PC-9 (cell line): ENCODE results near the gene POLR2A.

ENCODE experiments used
- EZH2 ChIP-seq: fragments of 200-600 bp; sonication (generic); IDR thresholded peaks from 2 replicates; pipeline ENCODE4 v1.8.0; 2017; ENCODE audit warnings: antibody characterized with exemption, low read depth
- TF ChIP-seq, protein P1 (sequence below): fragments of 200-600 bp; sonication (generic); conservative IDR thresholded peaks from 2 replicates; pipeline ENCODE4 v1.6.1; 2017; ENCODE audit warnings: mixed run types, antibody characterized with exemption, mild to moderate bottlenecking, moderate library complexity

DNA sequence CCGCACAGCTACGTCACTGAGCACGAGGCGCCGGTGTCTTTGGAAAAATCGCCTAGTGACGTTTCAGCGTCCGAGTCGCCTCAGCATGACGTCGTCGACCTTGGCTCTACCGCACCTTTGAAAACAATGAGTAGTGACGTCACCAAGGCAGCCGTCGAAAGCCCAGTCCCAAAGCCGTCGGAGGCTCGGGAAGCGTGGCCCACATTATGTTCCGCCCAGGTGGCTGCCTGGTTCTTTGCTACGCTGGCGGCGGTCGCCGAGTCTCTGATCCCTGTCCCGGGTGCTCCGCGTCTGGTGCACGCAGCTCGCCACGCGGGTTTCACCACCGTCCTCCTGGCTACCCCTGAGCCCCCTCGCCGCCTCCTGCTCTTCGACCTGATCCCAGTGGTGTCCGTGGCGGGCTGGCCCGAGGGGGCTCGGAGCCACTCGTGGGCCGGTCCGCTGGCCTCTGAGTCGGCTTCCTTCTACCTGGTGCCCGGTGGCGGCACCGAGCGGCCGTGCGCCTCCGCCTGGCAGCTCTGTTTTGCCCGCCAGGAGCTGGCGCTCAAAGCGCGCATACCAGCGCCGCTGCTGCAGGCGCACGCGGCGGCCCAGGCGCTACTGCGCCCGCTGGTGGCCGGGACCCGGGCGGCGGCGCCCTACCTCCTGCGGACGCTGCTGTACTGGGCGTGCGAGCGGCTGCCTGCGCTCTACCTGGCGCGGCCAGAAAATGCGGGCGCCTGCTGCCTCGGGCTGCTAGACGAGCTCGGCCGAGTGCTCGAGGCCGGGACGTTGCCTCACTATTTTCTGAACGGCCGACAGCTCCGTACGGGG is 47.4 kb upstream of the POLR2A start:
- TF ChIP-seq, protein P1, sequence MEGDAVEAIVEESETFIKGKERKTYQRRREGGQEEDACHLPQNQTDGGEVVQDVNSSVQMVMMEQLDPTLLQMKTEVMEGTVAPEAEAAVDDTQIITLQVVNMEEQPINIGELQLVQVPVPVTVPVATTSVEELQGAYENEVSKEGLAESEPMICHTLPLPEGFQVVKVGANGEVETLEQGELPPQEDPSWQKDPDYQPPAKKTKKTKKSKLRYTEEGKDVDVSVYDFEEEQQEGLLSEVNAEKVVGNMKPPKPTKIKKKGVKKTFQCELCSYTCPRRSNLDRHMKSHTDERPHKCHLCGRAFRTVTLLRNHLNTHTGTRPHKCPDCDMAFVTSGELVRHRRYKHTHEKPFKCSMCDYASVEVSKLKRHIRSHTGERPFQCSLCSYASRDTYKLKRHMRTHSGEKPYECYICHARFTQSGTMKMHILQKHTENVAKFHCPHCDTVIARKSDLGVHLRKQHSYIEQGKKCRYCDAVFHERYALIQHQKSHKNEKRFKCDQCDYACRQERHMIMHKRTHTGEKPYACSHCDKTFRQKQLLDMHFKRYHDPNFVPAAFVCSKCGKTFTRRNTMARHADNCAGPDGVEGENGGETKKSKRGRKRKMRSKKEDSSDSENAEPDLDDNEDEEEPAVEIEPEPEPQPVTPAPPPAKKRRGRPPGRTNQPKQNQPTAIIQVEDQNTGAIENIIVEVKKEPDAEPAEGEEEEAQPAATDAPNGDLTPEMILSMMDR, result peak; percentile 54
- TF ChIP-seq EZH2, result no peak
